ENCODE data around the gene LGALS3BP.
"Not testable (repeated sequence)": the region's sequence is repeated elsewhere in the genome, so short reads cannot be mapped to it uniquely, and the experiment has no call there.

LGALS3BP gene

GRCh38 chr17:78962984-78963348 lies 16.8 kb downstream of the LGALS3BP start:
- not testable (repeated sequence) for DNase-seq (ENCODE audit: low read depth)

- peak; percentile 75 for DNase-seq (ENCODE audit: low read depth)
Observed at GRCh38 chr17:78962345-78962983, 17.3 kb downstream of the LGALS3BP start.

DNA sequence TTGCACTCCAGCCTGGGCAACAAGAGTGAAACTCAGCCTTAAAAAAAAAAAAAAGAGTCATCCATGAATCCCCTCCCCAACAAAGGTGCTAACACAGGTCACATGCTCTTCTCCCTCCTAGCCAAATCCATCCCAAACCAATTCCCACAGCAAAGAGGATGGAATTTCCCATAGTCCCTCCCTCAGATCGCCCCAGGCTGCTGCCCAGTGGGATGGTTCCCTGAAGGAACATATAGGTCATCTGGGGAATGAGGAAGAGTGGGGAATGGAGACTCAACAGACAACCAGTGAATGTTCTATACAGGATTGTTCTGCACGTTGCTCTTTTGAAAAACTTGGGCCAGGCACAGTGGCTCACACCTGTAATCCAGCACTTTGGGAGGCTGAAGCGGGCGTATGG lies 18.2 kb downstream of the LGALS3BP start:
- DNase-seq (ENCODE audit: low read depth), result peak; percentile 29

GRCh38 chr17:78960928-78961327 lies 18.8 kb downstream of the LGALS3BP start:
- DNase-seq (ENCODE audit: low read depth), result peak; percentile 42

DNA sequence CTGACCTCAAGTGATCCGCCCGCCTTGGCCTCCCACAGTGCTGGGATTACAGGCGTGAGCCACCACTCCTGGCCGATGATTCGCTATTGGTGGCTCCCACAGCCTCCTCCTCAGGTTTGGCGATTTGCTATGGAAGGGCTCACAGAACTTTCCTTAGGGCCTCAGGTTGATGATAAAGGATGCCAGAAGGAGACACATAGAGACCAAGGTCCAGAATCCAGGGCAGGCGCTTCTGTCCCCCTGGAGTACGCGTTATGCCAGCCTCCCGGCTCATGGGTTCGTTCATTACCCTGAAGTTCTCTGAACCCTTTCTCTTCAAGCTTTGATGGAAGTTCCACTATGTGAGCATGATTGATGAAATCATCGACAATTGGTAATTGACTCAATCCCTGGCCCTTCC lies 19.9 kb downstream of the LGALS3BP start:
- DNase-seq (ENCODE audit: low read depth), result no peak

GRCh38 chr17:78958641-78959127 lies 21.0 kb downstream of the LGALS3BP start:
- peak; percentile 21 for DNase-seq (ENCODE audit: low read depth)

DNA sequence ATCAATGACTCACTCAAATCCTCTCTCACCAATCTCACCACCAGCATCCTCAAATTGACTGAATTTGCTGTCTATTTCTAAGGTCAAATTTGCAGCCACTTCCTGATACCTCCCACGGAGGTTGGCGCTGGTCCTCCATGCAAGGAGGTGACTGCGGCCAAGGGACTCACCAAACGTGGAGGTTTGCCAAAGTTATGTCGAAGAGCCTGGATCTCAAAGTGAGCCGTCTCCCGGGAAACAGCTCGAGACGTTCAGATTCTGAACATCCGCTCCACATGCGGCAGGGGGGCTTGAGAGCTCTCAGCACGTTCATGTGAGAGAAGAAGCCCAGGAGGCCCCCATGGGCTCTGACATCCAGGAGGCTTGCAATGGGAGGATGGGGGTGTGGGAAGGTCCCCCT lies 22.6 kb downstream of the LGALS3BP start:
- DNase-seq (ENCODE audit: low read depth), result peak; percentile 51

DNA sequence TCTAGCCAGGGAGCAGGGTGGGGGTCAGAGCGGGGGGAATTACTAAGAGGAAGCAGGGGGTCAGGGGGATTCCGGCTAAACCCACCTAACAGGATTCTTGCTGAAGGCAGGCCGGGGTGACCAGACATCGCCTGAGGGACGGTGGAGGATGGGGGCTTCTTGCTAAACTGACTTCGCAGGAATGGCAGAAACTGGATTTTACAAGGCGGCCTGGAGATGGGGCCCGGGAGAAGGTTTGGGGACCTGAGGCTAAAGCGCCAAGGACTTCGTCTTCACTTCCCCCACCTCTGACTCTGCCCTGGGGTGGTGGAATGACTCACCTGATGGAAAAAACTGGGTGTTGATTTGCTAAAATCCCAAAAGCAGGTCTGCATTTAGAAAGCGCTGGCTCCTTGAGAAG lies 23.5 kb downstream of the LGALS3BP start:
- DNase-seq (ENCODE audit: low read depth), result no peak

GRCh38 chr17:78954684-78955083 lies 25.0 kb downstream of the LGALS3BP start:
- DNase-seq (ENCODE audit: low read depth), result no peak

DNA sequence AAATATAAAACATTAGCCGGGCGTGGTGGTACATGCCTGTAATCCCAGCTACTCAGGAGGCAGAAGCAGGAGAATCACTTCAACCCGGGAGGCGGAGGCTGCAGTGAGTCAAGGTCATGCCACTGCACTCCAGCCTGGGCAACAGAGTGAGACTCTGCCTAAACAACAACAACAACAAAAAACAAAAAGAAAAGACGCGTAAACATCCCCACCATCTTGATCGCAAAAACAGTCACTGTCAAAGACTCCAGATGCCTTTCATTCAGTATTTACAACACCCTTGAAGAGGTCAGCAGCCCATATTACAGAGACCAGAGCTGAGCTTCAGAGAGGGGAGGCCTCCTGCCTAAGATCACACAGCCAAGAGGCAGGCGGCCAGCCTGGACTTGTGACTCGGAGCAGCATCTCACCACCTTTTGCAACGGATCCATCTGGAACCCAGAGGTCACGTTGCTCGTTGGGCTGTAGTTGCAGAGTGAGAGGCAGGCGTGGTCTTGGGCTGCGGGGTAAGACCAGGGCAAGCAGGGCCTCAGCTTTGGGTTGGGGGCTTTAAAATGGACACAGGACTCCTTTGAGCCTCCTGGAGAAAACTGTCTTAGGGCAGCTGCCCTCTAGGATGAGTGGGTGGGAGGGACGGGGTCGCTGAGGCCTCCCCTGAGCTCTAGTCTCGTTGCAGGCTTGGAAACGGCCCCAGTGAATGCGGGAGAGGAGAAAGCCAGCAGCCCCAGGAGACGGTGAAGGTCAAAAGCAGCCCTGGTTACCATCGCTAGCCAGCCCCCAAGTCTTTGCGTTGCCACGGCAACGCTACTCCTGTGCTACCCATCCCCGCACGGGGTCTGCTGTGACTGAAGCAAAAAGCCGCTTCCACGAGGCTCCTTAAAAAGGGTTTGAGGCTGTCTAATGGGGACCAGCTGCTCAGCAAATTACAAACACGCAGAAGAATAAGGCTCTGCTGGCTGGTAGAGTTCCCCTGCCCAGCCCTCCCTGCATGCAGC lies 26.1 kb downstream of the LGALS3BP start:
- DNase-seq (ENCODE audit: low read depth), result no peak

- no peak for DNase-seq (ENCODE audit: low read depth)
Observed at GRCh38 chr17:78952706-78953105, 27.0 kb downstream of the LGALS3BP start.

DNA sequence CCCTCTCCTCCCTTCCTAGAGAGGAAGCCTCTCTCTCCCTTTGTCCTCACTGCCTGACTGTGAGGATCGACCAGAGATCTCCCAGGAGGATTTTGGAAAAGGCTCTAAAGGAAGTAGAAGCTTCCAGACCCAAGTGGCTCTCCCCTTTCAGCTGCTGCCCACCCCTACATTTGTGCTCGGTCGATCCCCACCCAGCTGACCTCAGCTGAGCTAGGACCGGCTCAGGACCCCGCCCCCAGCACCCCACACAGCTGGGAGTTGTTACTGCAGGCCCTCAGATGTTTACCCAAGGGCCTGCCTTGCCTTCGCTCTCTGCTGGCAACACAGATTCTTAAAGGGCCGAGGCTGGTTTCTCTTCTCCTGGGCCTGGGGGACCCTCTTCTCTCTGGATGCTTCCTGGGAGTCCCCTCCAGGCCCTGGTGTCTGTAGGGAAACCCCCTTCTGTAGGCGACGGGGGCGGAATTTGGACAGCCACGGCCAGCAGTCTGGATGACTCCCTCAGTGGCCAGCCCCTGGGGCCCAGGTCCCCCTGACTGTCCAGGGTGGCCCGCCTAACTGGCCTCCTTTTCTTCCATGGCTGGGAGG lies 27.7 kb downstream of the LGALS3BP start:
- no peak for DNase-seq (ENCODE audit: low read depth)

DNA sequence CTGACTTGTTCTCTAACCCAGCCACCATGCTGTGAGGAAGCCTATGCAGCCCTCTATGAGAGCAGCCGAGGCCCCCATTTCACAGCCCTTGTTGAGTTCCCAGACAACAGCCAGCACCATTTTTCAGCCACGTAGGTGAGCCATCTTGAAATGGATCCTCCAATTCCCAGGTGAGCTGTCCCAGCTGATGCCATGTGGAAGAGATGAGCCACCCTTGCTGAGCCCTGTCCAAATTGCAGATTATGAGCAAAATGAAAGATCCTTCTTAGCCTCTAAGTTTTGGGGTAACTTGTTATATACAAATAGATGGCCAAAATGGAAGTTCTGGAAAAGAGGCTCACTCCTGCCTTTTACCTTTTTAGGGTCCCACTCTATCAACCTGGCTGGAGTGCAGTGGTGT lies 28.9 kb downstream of the LGALS3BP start:
- no peak for DNase-seq (ENCODE audit: low read depth)

- DNase-seq (ENCODE audit: low read depth), result no peak
Observed at GRCh38 chr17:78947235-78948149, 32.2 kb downstream of the LGALS3BP start.

DNA sequence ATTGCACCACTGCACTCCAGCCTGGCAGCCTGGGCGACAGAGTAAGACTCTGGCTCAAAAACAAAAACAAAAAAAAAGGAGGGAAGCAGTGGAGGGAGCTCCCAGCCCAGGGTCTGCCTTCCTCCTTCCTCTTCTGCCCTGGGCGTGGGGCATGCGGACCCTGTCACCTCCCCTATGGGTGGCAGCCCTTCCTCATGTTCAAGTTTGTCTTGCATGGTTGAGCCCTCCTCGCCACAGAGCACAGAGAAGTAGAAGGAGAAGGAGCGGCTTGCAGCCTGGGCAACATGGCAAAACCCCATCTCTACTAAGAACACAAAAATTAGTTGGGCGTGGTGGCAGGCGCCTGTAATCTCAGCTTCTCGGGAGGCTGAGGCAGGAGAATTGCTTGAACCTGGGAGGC lies 33.1 kb downstream of the LGALS3BP start:
- DNase-seq (ENCODE audit: low read depth), result no peak

- no peak for DNase-seq (ENCODE audit: low read depth)
Observed at GRCh38 chr17:78946131-78946530, 33.6 kb downstream of the LGALS3BP start.

DNA sequence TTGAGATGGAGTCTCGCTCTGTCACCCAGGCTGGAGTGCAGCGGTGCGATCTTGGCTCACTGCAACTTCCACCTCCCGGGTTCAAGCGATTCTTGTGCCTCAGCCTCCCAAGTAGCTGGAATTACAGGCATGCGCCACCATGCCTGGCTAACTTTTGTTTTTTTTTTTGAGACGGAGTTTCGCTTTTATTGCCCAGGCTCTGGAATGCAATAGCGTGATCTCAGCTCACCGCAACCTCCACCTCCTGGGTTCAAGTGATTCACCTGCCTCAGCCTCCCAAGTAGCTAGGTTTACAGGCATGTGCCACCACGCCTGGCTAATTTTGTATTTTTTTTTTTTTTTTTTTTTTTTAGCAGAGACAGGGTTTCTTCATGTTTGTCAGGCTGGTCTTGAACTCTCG lies 34.3 kb downstream of the LGALS3BP start:
- not testable (repeated sequence) for DNase-seq (ENCODE audit: low read depth)

- DNase-seq (ENCODE audit: low read depth), result no peak
Observed at GRCh38 chr17:78944956-78945355, 34.8 kb downstream of the LGALS3BP start.

DNA sequence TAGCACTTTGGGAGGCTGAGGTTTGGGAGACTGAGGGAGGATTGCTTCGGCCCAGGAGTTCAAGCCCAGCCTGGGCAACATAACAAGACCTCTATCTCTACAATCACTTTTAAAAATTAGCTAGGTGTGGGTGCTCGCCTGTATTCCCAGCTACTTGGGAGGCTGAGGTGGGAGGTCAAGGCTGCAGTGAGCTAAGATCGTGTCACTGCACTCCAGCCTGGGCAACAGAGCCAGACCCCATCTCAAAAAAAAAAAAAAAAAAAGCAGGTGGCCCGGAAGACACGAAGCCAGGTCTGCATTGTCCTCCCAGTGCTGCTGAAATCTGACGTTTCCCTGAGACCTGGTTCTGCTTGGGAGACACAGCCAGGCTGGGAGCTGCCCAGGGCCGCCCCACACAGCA lies 35.7 kb downstream of the LGALS3BP start:
- no peak for DNase-seq (ENCODE audit: low read depth)

- peak; percentile 74 for DNase-seq (ENCODE audit: low read depth)
Observed at GRCh38 chr17:78940708-78941107, 39.0 kb downstream of the LGALS3BP start.

DNA sequence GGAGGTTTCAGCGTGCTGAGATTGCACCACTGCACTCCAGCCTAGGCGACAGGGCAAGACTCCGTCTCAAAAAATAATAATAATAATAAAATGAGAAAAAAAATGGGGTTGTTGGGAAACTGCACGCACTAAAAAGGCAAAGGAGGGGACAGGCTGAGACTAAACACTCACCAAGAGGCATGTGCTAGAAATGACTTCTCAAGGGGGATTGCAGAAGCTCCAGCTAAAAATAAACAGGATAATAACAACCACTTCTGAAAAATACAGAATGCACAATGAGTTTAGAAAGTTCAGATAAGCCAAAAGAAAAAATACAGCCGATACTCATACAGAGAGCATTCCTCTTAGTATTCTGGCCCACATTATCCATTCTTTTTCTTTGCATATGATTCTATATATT lies 39.5 kb downstream of the LGALS3BP start:
- no peak for DNase-seq (ENCODE audit: low read depth)

DNA sequence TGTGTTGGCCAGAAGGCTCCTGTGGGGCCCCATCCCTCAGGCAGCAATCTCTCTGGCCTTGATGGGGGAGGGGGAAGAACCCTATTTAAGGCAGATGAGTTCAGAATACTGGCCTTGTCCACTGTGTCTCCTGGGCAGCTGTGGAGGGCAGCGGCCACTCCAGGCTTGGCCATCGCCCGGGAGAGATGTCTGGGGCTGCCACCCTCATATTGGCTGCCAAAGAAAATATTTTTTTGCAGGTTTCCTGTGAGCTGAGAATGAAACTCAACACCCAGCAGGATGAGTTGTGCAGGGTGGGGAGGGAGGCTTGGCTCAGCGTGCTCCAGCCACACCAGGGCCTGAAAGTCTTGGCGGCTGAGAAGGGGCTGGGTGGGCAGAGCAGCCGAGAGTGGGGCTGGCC lies 40.1 kb downstream of the LGALS3BP start:
- peak; percentile 63 for DNase-seq (ENCODE audit: low read depth)
